Endometrial microvascular endothelial cells (primary cell): ENCODE measurements around the gene GPC3. TPM values are rescaled to one million over a fixed set of nuclear protein-coding genes. Genes with fewer than 3 reads are reported as not detected.
"Not testable (repeated sequence)": the region's sequence is repeated elsewhere in the genome, so short reads cannot be mapped to it uniquely, and the experiment has no call there.

ENCODE experiments used
- in situ Hi-C: cut with HindIII; loops from 2 replicates; pipeline ENCODE4 v1.10.0; 2017; ENCODE audit warnings: low sequenced_read_pairs, low pct_unique_long_range_greater_than_20kb; ENCODE audit errors: inconsistent ontology term
- total RNA-seq: library from RNA; depleted of rRNA; stranded (reverse); fragments of >200 nt; gene quantifications from one replicate; pipeline ENCODE4 v1.2.3, GENCODE V29; 2015; ENCODE audit errors: inconsistent ontology term

The GPC3 gene
- total RNA-seq, 1 donor from 2014 or later, result not detected

- in situ Hi-C loops, result no loop called here
Observed at GRCh38 chrX:133834771-133835170, 150.6 kb downstream of the GPC3 start.

- in situ Hi-C loops, result no loop called here
Observed at GRCh38 chrX:133819546-133819945, 165.8 kb downstream of the GPC3 start.

GRCh38 chrX:133818019-133818418, 167.4 kb downstream of the GPC3 start:
- in situ Hi-C loops, result no loop called here

GRCh38 chrX:133815496-133815895, 169.9 kb downstream of the GPC3 start:
- in situ Hi-C loops, result no loop called here

- in situ Hi-C loops, result no loop called here
Observed at GRCh38 chrX:133813971-133814370, 171.4 kb downstream of the GPC3 start.

- in situ Hi-C loops, result no loop called here
Observed at GRCh38 chrX:133812402-133812801, 173.0 kb downstream of the GPC3 start.

GRCh38 chrX:133810925-133811324, 174.5 kb downstream of the GPC3 start:
- in situ Hi-C loops, result no loop called here

- in situ Hi-C loops, result no loop called here
Observed at GRCh38 chrX:133804072-133804471, 181.3 kb downstream of the GPC3 start.

- in situ Hi-C loops, result no loop called here
Observed at GRCh38 chrX:133796282-133796681, 189.1 kb downstream of the GPC3 start.

- in situ Hi-C loops, result no loop called here
Observed at GRCh38 chrX:133794126-133794525, 191.3 kb downstream of the GPC3 start.

- in situ Hi-C loops, result no loop called here
Observed at GRCh38 chrX:133793626-133794025, 191.8 kb downstream of the GPC3 start.

- in situ Hi-C loops, result no loop called here
Observed at GRCh38 chrX:133792198-133792953, 193.0 kb downstream of the GPC3 start.

- in situ Hi-C loops, result no loop called here
Observed at GRCh38 chrX:133789829-133790228, 195.6 kb downstream of the GPC3 start.

- in situ Hi-C loops, result no loop called here
Observed at GRCh38 chrX:133786382-133786781, 199.0 kb downstream of the GPC3 start.

GRCh38 chrX:133783274-133783673, 202.1 kb downstream of the GPC3 start:
- in situ Hi-C loops, result no loop called here

GRCh38 chrX:133781174-133781573, 204.2 kb downstream of the GPC3 start:
- in situ Hi-C loops, result no loop called here

GRCh38 chrX:133776072-133776471, 209.3 kb downstream of the GPC3 start:
- in situ Hi-C loops, result no loop called here

- in situ Hi-C loops, result no loop called here
Observed at GRCh38 chrX:133774807-133775206, 210.6 kb downstream of the GPC3 start.

- in situ Hi-C loops, result no loop called here
Observed at GRCh38 chrX:133771086-133771646, 214.2 kb downstream of the GPC3 start.

GRCh38 chrX:133762976-133763548, 222.3 kb downstream of the GPC3 start:
- in situ Hi-C loops, result not testable (repeated sequence)
